PC-9 (cell line): ENCODE results near the gene ADAMTS8. TPM values are rescaled to one million over a fixed set of nuclear protein-coding genes. Genes with fewer than 3 reads are reported as not detected.

ENCODE experiments used
- BruUV-seq: library from RNA; stranded (reverse); fragments of 400-500 nt; replicated peaks from 2 replicates; lab custom pipeline; 2021; lab: Mats Ljungman, UMichigan
- CTCF ChIA-PET: fragments of 300-600 bp; sonication (Branson Sonifier 250); formaldehyde crosslinking; loops from one replicate; lab custom pipeline; 2022; ENCODE audit warnings: antibody characterized with exemption; lab: Charles Lee
- POLR2A ChIA-PET: fragments of 300-600 bp; sonication (Branson Sonifier 250); formaldehyde crosslinking; loops from one replicate; lab custom pipeline; 2022; ENCODE audit warnings: antibody characterized with exemption; ENCODE audit not compliant: unreplicated experiment; lab: Charles Lee
- DNase-seq, 2 experiments: peaks; one replicate each; pipeline versions ENCODE4 v3.0.0 to v3.0.0-alpha.2; 2015 to 2022; ENCODE audit warnings: mixed read lengths in 1 of 2
- H2AFZ ChIP-seq: fragments of 200-600 bp; sonication (generic); 2 replicates; pipeline ENCODE4 v1.8.1; 2017; ENCODE audit warnings: antibody characterized with exemption
- H3F3A ChIP-seq: fragments of 200-600 bp; sonication (generic); 2 replicates; pipeline ENCODE4 v1.8.1; 2017; ENCODE audit warnings: antibody characterized with exemption, mild to moderate bottlenecking, low read depth; ENCODE audit not compliant: insufficient read depth
- H3K27ac ChIP-seq: fragments of 200-600 bp; sonication (generic); 2 replicates; pipeline ENCODE4 v1.6.1; 2016; ENCODE audit warnings: mixed run types
- H3K27me3 ChIP-seq: fragments of 200-600 bp; sonication (generic); 2 replicates; pipeline ENCODE4 v1.6.1; 2016; ENCODE audit warnings: low read depth, mixed run types; ENCODE audit not compliant: insufficient read depth
- H3K36me3 ChIP-seq: fragments of 200-600 bp; sonication (generic); 2 replicates; pipeline ENCODE4 v1.6.1; 2016; ENCODE audit warnings: low read depth, mixed run types
- H3K4me1 ChIP-seq: fragments of 200-600 bp; sonication (generic); replicated peaks from 2 replicates; pipeline ENCODE4 v1.6.1; 2016; ENCODE audit warnings: mixed run types; ENCODE audit not compliant: insufficient read depth
- H3K4me2 ChIP-seq: fragments of 200-600 bp; sonication (generic); 2 replicates; pipeline ENCODE4 v1.6.1; 2017; ENCODE audit warnings: mixed run types
- H3K4me3 ChIP-seq: fragments of 200-600 bp; sonication (generic); 2 replicates; pipeline ENCODE4 v1.6.1; 2016; ENCODE audit warnings: mixed run types
- H3K79me2 ChIP-seq: fragments of 200-600 bp; sonication (generic); 2 replicates; pipeline ENCODE4 v1.6.1; 2017; ENCODE audit warnings: low read depth, mixed run types
- H3K9me2 ChIP-seq: fragments of 200-600 bp; sonication (generic); 2 replicates; pipeline ENCODE4 v1.8.1; 2017; ENCODE audit warnings: mild to moderate bottlenecking; ENCODE audit not compliant: insufficient read depth
- H3K9me3 ChIP-seq: fragments of 200-600 bp; sonication (generic); 2 replicates; pipeline ENCODE4 v1.8.1; 2016; ENCODE audit warnings: low read depth; ENCODE audit not compliant: insufficient read depth
- H4K20me1 ChIP-seq: fragments of 200-600 bp; sonication (generic); 2 replicates; pipeline ENCODE4 v1.8.1; 2017; ENCODE audit not compliant: insufficient read depth
- EZH2 ChIP-seq: fragments of 200-600 bp; sonication (generic); IDR thresholded peaks from 2 replicates; pipeline ENCODE4 v1.8.0; 2017; ENCODE audit warnings: antibody characterized with exemption, low read depth
- intact Hi-C: fragments of 100-400 bp; cut with micrococcal nuclease; formaldehyde crosslinking; loops from one replicate; pipeline ENCODE4 v1.10.0; 2022; ENCODE audit not compliant: unreplicated experiment
- total RNA-seq: library from RNA; stranded (reverse); gene quantifications from 2 replicates; pipeline ENCODE4 v1.2.3, GENCODE V29; 2021
- TF ChIP-seq, protein P1 (sequence below): fragments of 200-600 bp; sonication (generic); conservative IDR thresholded peaks from 2 replicates; pipeline ENCODE4 v1.6.1; 2017; ENCODE audit warnings: mixed run types, antibody characterized with exemption, mild to moderate bottlenecking, moderate library complexity

Gene ADAMTS8
- total RNA-seq, 1 experiment from 2014 or later: not detected

- H3K27ac ChIP-seq: peak within 1 kb of the TSS; percentile 28; the same call in 1 of the 2 replicates
- peak within 1 kb of the TSS; percentile 84 for H2AFZ ChIP-seq
- peaks cover 22% of the 10 kb centered on the region for H3K79me2 ChIP-seq
- H3K9me3 ChIP-seq: no peaks in the 10 kb centered on the region
- H3F3A ChIP-seq: peaks cover 10% of the 10 kb centered on the region; the same call in 1 of the 2 replicates
- peak within 1 kb of the TSS; percentile 74 for H3K4me3 ChIP-seq
- ChIA-PET CTCF (interaction anchor here (0.6 kb wide), 1 partner anchor 447 kb away, joined by 3 read pairs; no protein-coding TSS in a partner anchor), POLR2A (interaction anchor here (0.5 kb wide), 1 partner anchor 327 kb away, joined by 5 read pairs; no protein-coding TSS in a partner anchor)
- intact Hi-C loops: loop anchor here (5.0 kb wide), 1 partner anchor 339 kb away; no protein-coding TSS in a partner anchor
- TSS peak; percentile 38 for BruUV-seq
- no peaks in the 10 kb centered on the region for H3K36me3 ChIP-seq
- no peaks in the 10 kb centered on the region for H3K27me3 ChIP-seq
- TF ChIP-seq, protein P1, sequence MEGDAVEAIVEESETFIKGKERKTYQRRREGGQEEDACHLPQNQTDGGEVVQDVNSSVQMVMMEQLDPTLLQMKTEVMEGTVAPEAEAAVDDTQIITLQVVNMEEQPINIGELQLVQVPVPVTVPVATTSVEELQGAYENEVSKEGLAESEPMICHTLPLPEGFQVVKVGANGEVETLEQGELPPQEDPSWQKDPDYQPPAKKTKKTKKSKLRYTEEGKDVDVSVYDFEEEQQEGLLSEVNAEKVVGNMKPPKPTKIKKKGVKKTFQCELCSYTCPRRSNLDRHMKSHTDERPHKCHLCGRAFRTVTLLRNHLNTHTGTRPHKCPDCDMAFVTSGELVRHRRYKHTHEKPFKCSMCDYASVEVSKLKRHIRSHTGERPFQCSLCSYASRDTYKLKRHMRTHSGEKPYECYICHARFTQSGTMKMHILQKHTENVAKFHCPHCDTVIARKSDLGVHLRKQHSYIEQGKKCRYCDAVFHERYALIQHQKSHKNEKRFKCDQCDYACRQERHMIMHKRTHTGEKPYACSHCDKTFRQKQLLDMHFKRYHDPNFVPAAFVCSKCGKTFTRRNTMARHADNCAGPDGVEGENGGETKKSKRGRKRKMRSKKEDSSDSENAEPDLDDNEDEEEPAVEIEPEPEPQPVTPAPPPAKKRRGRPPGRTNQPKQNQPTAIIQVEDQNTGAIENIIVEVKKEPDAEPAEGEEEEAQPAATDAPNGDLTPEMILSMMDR: no peak
- TF ChIP-seq EZH2: no peak
- DNase-seq: peak; percentile 79 to 82
- no peaks in the 10 kb centered on the region for H4K20me1 ChIP-seq
- H3K4me2 ChIP-seq: peak within 1 kb of the TSS; percentile 89
- H3K4me1 ChIP-seq: peaks cover 34% of the 10 kb centered on the region
- H3K9me2 ChIP-seq: no peaks in the 10 kb centered on the region
These were observed 20.3 kb upstream of the ADAMTS8 start, which contains the start of gene ADAMTS15 for GRCh38 chr11:130448416-130449309. Gene ADAMTS15, plus strand, starts transcription at chr11:130448645. Its CDS starts 329 bp downstream, at chr11:130448974.

DNA sequence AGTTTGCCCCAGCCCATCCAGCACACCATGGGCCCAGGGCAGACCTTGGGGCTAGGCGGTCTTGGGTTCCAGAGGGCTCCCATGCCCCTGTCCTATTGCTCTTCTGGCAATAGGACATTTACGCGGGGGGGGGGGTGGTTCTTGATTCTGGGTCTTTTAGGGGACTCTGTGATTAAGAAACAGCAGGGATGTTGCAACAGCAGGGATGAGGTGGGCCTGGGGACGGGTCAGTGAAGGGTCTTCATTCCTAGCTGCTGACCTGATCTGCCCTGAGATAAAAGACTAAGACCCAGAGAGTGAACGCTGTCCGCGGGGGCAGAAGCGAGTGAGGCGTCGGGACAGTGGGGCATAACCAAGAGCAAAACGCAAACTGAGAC lies 19.6 kb upstream of the ADAMTS8 start:
- Histone ChIP-seq H3K27ac (no peak overlapping the region), H3K4me3 (peak overlapping the region; percentile 74; the same call in 1 of the 2 replicates), H3K9me3 (no peaks in the 10 kb centered on the region), H3K4me2 (peak overlapping the region; percentile 89), H2AFZ (peak overlapping the region; percentile 84), H3F3A (peaks cover 10% of the 10 kb centered on the region; the same call in 1 of the 2 replicates), H4K20me1 (no peaks in the 10 kb centered on the region), H3K79me2 (peaks cover 17% of the 10 kb centered on the region), H3K4me1 (peaks cover 34% of the 10 kb centered on the region), H3K36me3 (no peaks in the 10 kb centered on the region), H3K9me2 (no peaks in the 10 kb centered on the region), H3K27me3 (no peaks in the 10 kb centered on the region)
- BruUV-seq: no TSS peak
- DNase-seq: no peak
- TF ChIP-seq, protein P1: no peak
- TF ChIP-seq EZH2: no peak
- CTCF ChIA-PET: interaction anchor here (0.6 kb wide), 1 partner anchor 448 kb away, joined by 3 read pairs; no protein-coding TSS in a partner anchor
- POLR2A ChIA-PET: interaction anchor here (0.5 to 0.7 kb wide), 2 partner anchors 9 to 327 kb away, joined by 5 to 15 read pairs; no protein-coding TSS in a partner anchor
- intact Hi-C loops: loop anchor here (5.0 kb wide), 1 partner anchor 339 kb away; no protein-coding TSS in a partner anchor

DNA sequence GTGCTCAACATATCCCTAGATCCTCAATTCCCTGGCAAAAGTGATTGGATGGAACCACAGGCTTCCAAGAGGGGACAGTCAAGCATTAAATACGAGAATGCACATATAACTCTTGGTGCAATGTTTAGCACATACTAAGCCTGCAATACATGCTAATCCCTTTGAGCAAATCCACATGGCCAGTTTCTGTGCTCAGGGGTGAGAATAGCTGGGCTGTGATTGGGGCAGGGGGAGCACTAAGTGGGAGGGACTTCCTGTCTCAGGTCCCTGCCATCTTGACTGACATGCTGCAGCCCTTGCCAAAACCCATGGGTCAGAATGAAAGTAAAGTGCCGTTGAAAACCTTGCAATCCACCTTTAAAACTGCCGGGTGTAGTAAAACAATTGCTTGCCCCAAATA lies 17.4 kb upstream of the ADAMTS8 start:
- TF ChIP-seq, protein P1: no peak
- no peak for TF ChIP-seq EZH2
- Histone ChIP-seq H4K20me1 (no peaks in the 10 kb centered on the region), H3K27ac (no peak overlapping the region), H3F3A (peaks cover 2% of the 10 kb centered on the region; the same call in 1 of the 2 replicates), H3K4me2 (no peak overlapping the region), H3K9me2 (no peaks in the 10 kb centered on the region), H3K4me1 (peaks cover 18% of the 10 kb centered on the region), H3K79me2 (peaks cover 16% of the 10 kb centered on the region), H3K4me3 (no peak overlapping the region), H3K9me3 (no peaks in the 10 kb centered on the region), H2AFZ (no peak overlapping the region), H3K36me3 (no peaks in the 10 kb centered on the region), H3K27me3 (no peaks in the 10 kb centered on the region)
- BruUV-seq: no TSS peak
- intact Hi-C loops: loop anchor here (5.0 kb wide), 1 partner anchor 342 kb away; no protein-coding TSS in a partner anchor
- ChIA-PET CTCF (interaction anchor here (0.7 kb wide), 1 partner anchor 428 kb away, joined by 3 read pairs; no protein-coding TSS in a partner anchor), POLR2A (no interaction called here)
- DNase-seq: no peak
